Activated T-cell treated with anti-CD3 and anti-CD28 coated beads for 1 hour (primary cell): ENCODE data around the gene HS3ST5.

ENCODE experiments used
- DNase-seq: peaks from one replicate; pipeline ENCODE4 v3.0.0-alpha.2; 2020; ENCODE audit warnings: low read depth

HS3ST5 gene

GRCh38 chr6:114342826-114343781, at the start of gene HS3ST5:
TSS of gene HS3ST5 (minus strand) at chr6:114343023. CDS start at chr6:114062845, 280,178 bp downstream.
- DNase-seq = no peak

- no peak for DNase-seq
These were observed 47.4 kb upstream of the HS3ST5 start for GRCh38 chr6:114390176-114390575.

- DNase-seq = no peak
These were observed 46.3 kb upstream of the HS3ST5 start for GRCh38 chr6:114389111-114389510.

GRCh38 chr6:114382406-114382805, 39.6 kb upstream of the HS3ST5 start:
- DNase-seq = no peak

- DNase-seq = no peak
These were observed 35.1 kb upstream of the HS3ST5 start for GRCh38 chr6:114377881-114378280.

GRCh38 chr6:114376611-114377175, 33.9 kb upstream of the HS3ST5 start:
- DNase-seq = no peak

GRCh38 chr6:114375541-114376192, 32.8 kb upstream of the HS3ST5 start:
- DNase-seq = no peak

GRCh38 chr6:114367315-114367961, 24.6 kb upstream of the HS3ST5 start:
- no peak for DNase-seq

- no peak for DNase-seq
These were observed 24.1 kb upstream of the HS3ST5 start for GRCh38 chr6:114366899-114367298.

- DNase-seq = no peak
These were observed 21.5 kb upstream of the HS3ST5 start for GRCh38 chr6:114364301-114364700.

GRCh38 chr6:114362957-114363356, 20.1 kb upstream of the HS3ST5 start:
- DNase-seq = no peak

GRCh38 chr6:114362396-114362795, 19.6 kb upstream of the HS3ST5 start:
- DNase-seq = no peak

GRCh38 chr6:114361036-114361435, 18.2 kb upstream of the HS3ST5 start:
- no peak for DNase-seq

- no peak for DNase-seq
These were observed 12.5 kb upstream of the HS3ST5 start for GRCh38 chr6:114355300-114355699.

- DNase-seq = no peak
These were observed 11.7 kb upstream of the HS3ST5 start for GRCh38 chr6:114354482-114354881.

- DNase-seq = no peak
These were observed 3.6 kb upstream of the HS3ST5 start for GRCh38 chr6:114346451-114346850.

- no peak for DNase-seq
These were observed 2.1 kb upstream of the HS3ST5 start for GRCh38 chr6:114344971-114345275.

- no peak for DNase-seq
These were observed 1.6 kb upstream of the HS3ST5 start for GRCh38 chr6:114344246-114344970.

GRCh38 chr6:114343782-114344144, 940 bp upstream of the HS3ST5 start:
- DNase-seq = no peak

GRCh38 chr6:114342086-114342825, 567 bp downstream of the HS3ST5 start:
- DNase-seq = no peak

GRCh38 chr6:114339706-114340105, 3.1 kb downstream of the HS3ST5 start:
- no peak for DNase-seq
